ENCODE data around the gene TMEM125.

- TF ChIP-seq CTCF (conservative IDR thresholded peaks at IDR 0.05; ENCODE audit: low read length) (no peak), EZH2phosphoT487 (IDR thresholded peaks at IDR 0.05; ENCODE audit: borderline replicate concordance, low read depth, low read length) (no peak)
These were observed 16.3 kb downstream of the TMEM125 start for GRCh38 chr1:43286115-43286514.

All from OCI-LY7 (cell line).